ENCODE measurements around the gene INPPL1. TPM values are rescaled to one million over a fixed set of nuclear protein-coding genes. Genes with fewer than 3 reads are reported as not detected.

INPPL1 gene
- total RNA-seq, 1 donor from 2014 or later: 9.4 TPM

DNA sequence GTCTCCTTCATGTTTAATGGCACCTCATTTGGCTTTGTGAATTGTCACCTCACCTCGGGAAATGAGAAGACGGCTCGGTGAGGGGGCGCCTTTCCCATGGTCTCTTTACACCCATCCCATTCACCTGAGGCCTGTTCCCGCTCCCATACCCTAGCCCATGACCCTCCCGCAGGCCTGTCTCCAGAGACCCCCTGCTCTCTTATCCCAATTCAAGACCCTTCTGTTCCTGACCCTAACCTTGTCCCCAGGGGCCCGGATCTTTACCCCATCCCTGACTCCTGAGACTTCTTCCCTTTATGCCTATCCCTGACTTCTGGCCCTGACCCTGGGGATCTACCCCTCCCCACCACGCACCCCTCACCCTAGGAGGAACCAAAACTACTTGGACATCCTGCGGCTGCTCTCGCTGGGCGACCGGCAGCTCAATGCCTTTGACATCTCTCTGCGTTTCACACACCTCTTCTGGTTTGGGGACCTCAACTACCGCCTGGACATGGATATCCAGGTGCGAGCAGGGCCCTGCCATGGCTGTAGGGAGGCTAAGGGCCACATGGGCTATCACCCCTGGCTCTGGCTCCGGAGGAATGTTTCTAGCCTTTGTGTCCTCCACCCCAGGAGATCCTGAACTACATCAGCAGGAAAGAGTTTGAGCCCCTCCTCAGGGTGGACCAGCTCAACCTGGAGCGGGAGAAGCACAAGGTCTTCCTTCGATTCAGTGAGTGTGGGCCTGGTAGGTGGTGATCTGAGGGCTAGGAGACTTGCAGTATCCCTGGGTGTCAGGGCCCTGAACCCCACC lies 7.9 kb downstream of the INPPL1 start:
- no peak for DNase-seq

DNA sequence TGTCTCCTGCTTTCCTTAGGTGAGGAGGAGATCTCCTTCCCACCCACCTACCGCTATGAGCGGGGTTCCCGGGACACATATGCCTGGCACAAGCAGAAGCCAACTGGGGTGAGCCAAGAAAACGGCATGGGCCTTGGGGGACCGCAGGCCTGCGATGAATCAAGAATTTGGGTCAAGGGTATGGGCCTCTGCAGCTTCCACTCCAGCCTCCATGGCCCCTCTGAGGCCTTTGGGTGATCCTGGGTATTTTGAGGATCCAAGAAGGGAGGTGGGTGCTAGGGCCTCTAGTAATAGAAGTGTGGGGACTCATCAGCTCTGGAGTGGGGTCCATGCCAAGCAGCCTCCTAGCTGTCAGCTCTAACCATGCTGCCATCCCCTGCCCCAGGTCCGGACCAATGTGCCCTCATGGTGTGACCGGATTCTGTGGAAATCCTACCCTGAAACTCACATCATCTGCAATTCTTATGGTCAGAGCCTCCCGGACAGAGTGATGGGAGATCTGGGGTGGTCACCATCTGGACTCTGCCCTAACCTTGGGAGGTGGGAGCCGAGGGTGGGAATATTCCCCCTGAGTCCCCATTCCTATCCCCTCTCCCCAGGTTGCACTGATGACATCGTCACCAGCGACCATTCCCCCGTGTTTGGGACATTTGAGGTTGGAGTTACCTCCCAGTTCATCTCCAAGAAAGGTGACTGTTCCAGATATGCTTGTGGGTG lies 8.6 kb downstream of the INPPL1 start:
- DNase-seq: no peak

DNA sequence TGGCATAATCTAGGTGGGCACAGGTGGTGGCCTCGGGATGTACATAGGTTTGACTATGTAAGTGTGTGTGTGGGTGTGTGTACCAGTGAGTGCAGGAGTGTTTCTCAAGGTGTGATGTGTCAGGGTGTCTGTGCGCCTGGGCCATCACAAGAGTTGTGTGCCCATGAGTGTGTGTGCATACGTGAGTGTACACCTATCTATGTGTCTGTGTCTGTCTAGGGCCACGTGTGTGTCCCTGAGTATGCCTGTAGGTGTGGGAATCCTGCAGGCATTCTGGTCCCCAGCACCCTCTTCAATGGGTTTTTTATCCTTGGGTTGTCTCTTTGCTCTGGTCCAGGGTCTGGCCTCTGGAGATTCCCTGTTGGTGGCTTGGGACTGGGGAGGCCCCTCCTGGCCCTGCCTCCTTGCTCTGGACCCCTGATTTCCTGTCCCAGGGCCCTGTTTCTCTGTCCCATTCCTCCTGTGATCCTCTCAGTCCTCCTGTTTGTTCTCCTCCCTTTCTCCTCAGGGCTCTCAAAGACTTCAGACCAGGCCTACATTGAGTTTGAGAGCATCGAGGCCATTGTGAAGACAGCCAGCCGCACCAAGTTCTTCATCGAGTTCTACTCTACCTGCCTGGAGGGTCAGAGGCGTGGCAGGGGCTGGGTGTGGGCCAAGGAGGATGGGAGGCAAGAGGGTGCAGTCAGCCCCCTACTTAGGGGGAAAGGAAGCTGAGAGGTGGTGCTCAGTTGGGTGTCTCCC lies 9.4 kb downstream of the INPPL1 start:
- no peak for DNase-seq

DNA sequence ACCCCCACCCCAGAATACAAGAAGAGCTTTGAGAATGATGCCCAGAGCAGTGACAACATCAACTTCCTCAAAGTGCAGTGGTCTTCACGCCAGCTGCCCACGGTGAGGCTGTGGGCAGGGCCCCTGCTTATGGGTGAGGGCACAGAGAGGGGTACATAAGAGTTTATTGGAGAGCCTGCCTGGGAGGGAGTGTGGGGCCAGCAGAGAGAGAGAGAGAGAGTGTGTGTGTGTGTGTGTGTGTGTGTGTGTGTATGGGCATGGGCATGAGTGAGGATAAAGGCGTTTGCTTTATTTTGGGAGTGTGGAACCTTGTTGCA lies 9.9 kb downstream of the INPPL1 start:
- no peak for DNase-seq

DNA sequence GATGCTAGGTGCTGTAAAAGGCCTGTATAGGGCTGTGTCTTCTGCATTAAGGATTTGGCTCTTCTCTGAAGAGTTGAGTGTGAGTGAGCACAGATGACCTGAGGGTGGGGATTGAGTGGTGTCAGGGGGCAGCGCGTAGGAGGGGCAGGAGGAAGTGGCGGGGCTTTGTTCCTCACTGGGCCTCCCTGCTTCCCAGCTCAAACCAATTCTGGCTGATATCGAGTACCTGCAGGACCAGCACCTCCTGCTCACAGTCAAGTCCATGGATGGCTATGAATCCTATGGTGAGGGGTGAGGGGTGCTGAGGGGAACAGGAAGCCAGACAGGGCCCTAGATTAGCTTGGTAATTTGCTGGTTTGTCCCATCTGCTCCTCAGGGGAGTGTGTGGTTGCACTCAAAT lies 10.4 kb downstream of the INPPL1 start:
- DNase-seq: no peak

DNA sequence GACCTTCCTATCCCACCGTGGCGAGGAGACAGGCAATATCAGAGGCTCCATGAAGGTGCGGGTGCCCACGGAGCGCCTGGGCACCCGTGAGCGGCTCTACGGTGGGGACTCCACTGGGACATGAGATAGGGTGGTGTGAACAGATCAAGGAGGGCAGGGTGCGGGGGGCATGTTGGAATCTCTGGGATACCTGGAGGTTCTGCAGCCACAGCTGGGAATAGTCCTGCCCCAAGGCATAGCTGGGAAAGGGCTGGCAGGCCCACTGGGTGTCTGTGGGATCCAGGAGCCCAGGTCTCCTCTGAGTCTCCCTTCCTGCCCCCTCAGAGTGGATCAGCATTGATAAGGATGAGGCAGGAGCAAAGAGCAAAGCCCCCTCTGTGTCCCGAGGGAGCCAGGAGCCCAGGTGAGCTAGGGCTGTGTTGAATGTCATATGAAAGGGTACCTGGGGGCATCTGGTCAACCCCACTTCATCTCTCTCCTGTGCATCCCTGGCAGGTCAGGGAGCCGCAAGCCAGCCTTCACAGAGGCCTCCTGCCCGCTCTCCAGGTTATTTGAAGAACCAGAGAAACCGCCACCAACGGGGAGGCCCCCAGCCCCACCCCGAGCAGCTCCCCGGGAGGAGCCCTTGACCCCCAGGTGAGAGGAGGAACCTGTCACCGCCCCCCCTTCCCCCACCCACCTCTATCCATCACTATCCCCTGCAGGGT lies 10.9 kb downstream of the INPPL1 start:
- DNase-seq: no peak

DNA sequence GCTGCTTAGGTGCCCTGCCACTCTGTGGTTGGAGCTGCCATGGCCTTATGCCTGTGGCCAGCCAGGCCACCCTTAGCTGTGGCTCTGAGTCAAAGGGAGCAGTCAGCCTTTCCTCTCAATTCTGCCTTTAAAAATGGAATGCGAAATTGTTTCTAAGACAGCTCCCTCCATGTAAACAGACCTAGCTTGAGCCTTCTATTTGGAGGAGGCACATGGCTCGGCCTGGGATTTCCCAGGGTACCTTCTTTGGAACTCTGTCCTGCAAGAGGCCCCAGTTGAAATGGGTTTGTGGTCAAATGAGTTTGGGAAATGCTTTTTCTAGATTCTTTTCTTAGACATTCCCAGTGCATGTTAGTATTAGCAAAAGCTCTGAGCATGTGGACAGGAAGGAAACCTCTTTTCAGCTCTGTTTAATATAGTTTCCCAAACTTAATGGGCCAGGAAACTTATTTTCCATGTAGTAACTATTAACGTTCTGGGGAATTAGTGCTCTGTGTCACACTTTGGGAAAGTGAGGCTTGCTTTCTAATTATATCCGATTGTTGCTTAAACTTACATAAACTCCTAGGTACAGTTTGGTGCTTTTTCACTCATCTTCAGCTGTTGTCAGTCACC lies 11.6 kb downstream of the INPPL1 start:
- DNase-seq: no peak

DNA sequence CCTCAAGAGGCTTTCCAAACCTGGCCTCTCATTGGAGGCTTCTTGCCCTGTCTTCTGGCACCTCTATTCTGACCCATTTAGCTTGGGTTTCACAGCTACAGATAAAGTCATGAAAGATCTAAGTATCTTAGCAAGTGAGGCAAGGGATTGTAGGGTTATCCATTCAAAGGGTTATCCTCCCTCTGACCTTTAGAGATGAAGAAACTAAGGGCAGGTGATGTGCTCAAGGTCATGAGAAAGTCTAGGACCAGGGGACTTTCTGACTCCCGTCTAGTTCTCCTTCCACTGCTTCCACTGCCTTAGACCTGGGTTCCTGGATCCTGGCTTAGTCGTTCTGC lies 12.2 kb downstream of the INPPL1 start:
- no peak for DNase-seq

DNA sequence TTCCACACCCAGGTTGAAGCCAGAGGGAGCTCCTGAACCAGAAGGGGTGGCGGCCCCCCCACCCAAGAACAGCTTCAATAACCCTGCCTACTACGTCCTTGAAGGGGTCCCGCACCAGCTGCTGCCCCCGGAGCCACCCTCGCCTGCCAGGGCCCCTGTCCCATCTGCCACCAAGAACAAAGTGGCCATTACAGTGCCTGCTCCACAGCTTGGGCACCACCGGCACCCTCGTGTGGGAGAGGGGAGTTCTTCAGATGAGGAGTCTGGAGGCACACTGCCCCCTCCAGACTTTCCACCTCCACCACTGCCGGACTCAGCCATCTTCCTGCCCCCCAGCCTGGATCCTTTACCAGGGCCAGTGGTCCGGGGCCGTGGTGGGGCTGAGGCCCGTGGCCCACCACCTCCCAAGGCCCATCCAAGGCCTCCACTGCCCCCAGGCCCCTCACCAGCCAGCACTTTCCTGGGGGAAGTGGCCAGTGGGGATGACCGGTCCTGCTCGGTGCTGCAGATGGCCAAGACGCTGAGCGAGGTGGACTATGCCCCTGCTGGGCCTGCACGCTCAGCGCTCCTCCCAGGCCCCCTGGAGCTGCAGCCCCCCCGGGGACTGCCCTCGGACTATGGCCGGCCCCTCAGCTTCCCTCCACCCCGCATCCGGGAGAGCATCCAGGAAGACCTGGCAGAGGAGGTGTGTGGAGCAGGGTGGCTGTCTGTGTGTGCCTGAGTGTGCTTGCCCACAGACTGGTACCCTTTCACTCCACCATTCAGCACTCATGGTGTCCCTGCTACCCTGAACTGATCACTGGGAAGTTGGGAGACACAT lies 12.8 kb downstream of the INPPL1 start:
- DNase-seq: no peak

DNA sequence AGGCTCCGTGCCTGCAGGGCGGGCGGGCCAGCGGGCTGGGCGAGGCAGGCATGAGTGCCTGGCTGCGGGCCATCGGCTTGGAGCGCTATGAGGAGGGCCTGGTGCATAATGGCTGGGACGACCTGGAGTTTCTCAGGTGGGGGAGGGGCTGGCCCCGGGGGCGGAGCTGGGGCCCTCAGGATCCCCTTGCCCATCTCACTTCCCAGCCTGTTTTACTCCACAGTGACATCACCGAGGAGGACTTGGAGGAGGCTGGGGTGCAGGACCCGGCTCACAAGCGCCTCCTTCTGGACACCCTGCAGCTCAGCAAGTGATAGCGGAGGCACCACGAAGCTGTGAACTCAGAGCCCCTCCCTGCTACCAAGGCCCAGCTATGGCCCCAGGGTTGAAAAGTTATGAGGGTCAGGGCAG lies 13.5 kb downstream of the INPPL1 start:
- no peak for DNase-seq

DNA sequence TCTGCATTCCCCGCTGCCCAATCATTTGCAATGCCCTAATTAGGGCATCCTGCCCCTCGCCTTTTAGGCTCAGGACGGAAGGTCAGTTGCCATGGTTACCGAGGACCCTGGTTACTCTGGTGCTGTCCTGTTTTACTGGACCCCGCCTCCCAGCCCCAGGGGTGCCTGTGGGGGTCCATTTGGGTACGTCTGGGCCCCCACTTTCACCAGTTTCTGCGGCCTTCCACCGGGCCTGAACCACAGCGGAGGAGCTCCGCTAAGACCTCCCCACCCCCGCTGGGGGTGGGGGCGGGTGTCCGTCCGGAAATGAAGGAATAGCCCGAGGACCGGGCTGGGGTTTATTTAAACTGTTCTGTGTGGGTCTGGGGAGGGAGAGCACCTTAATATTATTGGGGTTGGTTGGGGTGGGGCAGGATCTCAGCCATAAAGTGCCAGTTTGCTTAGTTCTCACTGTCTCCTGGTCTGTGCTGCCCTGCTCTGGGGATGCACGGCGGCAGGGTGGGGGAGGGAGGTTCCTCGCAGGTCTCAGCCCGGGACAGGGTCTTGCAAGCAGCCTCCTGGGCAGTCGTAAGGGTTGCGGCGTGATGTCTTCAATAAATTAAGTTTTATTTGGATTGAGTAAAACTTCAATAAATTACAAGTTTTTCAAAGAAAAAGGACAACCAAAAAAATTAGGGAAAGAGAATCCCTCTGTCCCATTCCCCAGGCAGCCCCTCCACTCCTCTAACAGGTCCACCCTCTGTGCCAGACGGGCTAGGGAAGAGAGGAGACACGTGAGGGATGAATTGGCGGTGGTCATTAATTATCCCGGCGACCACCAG lies 14.1 kb downstream of the INPPL1 start:
- DNase-seq: no peak

DNA sequence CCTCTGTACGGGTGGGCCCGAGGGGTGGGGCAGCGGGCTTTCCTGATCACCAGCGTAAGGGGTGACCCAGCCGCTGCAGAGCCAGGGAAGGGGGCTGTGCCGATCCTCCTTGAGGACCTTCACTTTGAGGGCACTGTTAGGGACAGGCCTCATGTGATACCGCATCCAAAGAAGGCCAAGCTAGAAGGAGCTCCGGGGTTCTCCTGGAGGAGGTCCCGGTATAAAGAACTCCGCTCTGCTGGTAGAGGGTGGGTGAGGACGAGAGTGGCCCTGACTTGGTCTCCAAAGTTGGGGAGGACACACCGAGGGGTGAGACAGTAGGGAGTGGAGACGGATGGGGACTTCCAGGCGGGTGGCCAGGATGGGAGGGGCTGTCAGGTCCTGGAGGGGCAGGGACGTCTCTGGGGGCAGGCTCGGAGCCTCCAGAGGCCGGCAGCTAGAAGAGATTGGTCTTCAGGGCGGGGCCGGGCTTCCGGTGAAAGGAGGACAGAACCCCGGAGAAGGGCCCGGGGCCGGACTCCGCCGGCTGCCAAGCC lies 14.8 kb downstream of the INPPL1 start:
- DNase-seq: no peak

DNA sequence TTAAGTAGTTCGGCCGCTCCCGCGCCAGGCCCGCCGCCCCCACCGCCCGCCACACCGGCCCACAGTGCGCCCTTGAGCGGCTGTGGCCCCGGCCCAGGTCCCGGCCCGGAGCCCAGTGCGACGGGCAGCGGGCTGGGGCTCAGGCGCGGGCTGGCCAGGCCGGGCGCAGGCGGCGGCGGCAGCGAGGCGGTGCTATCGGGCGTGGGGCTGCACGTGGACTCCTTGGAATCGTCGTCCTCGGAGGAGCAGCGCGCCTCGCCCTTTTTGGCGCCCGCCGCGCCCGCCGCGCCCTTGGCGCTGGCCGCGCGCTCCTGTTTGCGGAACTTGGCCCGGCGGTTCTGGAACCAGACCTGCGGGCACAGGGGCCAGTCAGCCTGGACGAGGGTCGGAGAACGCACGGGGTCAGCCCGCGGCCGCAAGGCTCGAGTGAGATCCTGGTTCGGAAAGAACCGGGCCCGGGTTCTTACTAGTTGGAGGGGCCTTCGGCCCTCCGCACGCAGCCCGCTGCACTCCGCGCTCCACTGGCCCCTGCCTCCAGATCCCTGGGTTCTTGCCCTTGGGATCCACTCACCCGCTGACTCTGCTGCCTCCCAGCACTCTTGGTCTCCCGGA lies 15.4 kb downstream of the INPPL1 start:
- no peak for DNase-seq

DNA sequence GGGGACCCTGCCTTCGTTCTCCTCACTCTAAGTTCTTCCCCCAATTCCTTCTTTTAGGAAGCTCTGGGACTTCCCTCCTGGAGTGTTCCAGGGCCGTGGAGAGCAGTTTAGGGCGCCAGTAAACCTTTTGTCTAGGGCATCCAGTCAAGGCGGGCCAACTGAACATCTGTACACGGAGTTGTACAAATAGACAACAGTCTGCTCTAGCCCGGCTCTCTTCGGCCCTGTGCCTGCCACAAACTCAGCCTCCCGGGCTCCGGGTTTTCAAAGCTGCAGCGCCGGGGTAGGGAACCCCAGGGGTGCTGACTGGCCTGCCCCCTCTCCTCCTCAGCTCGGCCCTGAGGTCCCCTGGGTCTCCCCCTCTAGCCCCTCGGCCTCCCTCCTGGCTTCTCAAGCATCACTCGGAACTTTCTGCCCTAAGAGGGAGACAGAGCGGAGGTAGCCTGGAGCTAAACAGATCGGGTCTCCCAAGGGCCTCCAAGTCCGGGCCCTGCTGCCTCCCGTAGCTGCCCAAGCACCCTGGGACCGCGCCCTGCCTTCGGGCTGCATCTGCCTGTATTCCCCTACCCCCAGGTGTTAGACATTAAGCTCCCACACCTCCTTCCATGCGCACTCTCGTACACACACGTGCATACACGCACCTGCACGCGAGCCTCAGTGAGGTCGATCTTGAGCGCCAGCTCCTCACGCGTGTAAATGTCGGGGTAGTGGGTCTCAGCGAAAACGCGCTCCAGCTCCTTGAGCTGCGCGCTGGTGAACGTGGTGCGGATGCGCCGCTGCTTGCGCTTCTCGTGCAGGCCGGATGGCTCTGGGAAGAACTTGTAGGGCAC lies 16.1 kb downstream of the INPPL1 start:
- no peak for DNase-seq

DNA sequence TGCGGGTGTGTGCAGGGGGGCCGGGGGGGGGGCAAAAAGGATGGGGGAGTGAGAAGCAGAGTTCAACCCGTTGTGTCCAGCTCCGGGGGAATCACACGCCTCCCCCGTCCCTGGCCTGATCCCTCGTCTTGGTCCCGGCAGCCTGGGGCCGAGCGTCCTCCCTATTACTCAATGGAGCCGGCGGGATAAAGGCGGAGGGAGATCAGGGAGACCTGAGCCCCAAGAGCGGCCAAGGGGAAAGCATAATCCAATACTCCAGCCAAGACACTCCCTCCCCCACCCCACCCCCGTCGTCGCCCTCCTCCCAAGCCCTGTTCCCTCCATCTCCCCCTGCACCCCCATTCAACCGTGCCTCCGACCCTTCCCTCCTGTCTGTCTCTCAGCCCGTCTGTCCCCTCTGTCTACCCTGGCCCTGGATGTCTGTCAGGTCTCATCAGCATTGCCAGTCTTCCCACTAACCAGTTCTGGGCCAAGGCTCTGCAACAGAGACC lies 16.8 kb downstream of the INPPL1 start:
- DNase-seq: no peak

DNA sequence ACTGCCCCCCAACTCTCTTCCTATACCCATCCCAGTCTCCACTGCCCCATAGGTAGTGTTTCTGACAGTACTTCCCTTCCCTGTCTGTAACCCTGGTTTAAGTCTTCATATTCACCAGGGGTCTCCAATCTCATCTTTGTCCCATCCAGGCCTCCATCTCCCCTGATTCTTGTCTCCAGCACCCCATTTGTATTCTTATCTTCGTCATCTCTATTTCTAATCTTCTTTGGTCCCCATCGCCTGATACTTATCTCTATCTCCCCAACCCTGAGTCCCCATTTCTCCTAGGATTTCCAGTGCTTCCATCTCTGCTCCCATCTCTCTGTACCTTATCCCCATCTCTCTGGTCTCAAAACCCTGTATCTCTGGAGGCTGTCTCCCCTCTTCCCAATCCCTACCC lies 17.6 kb downstream of the INPPL1 start:
- no peak for DNase-seq

DNA sequence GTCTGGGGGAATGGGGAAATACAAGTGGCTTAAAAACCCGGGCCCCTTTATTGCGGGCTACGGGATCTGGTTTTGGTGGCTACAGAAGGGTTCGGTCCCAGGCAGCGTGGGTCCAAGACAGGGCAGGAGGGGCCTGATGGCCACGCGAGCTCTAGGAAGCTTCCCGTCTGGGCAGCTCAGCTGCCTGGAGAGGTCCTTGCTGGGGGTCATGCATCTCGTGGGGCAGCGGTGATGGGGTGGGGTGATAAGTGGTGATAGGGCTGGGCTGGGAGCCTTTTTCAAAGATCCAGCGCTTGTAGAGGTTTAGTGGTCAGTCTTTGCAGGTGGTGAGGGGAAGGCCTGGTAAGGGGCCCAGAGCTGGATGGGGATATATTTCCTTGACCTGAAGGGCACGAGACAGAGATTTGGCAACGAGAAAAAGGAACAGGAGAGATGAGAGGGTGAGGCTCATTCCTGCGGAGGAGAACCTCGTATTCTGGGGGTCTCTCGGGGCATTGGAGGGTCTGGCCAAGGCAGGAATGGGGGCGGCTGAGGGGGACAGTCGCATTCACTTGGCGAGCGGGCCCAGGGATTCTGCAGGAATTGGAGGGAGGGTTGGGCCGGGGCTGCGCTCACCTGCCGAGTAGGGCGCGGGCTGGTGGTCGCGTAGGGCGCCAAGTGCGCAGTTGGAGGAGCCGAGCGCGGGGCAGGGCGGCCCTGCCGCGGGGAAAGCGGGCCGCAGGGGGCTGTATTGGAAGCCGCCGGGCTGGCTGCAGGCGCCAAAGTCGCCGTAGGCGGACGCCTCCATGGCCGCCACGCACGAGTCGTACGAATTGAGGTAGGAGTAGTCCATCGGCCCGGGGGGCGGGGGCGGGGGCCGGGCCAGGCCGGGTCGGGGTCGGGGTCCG lies 18.8 kb downstream of the INPPL1 start:
- no peak for DNase-seq

DNA sequence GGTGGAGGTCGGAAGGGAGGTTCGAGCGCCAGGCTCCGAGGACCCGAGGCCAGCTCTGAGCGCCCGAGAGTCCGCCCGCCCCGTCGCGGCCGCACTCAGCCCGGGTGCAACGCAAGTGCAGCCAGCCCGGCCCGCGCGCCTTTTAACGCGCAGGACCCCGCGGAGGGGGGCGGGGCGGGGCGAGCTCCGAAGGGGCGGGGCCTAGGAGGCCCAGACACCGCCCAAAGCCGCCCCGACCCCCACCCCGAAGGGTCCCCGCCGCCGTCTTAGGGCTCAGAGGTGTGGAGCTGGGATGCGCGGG lies 19.4 kb downstream of the INPPL1 start, which contains the start of gene PHOX2A:
Gene PHOX2A, minus strand, starts transcription at position 117 of the 301 bp plus-strand sequence. CDS start 172 bp downstream, outside the sequence.
- no peak for DNase-seq

Data from occipital lobe (tissue), 2 donors.